K562 (cell line): ENCODE results near the gene OAT. TPM values are rescaled to one million over a fixed set of nuclear protein-coding genes. Genes with fewer than 3 reads are reported as not detected.
A peak's percentile ranks its signal among the peaks of the same experiment; 100 is the strongest.

ENCODE experiments used
- CREB5 ChIP-seq: fragments of 250-450 bp; sonication (Bioruptor Pico); IDR thresholded peaks from 2 replicates; pipeline ENCODE4 v1.5.0; 2020; ENCODE audit warnings: mild to moderate bottlenecking
- HDAC3 ChIP-seq: fragments of 450-650 bp; IDR thresholded peaks from 2 replicates; pipeline ENCODE4 v1.6.1; 2018; ENCODE audit warnings: borderline replicate concordance, mild to moderate bottlenecking, moderate library complexity; ENCODE audit not compliant: partially characterized antibody
- HMGN3 ChIP-seq: IDR thresholded peaks from 2 replicates; pipeline ENCODE4 v1.6.1; 2011; ENCODE audit warnings: borderline replicate concordance, low read depth, mild to moderate bottlenecking, mixed read lengths, low read length; ENCODE audit not compliant: insufficient read length; ENCODE audit errors: extremely low read depth
- MCM2 ChIP-seq: fragments of 450-650 bp; IDR thresholded peaks from 2 replicates; pipeline ENCODE4 v1.6.1; 2017; ENCODE audit warnings: low read depth, mild to moderate bottlenecking
- RAD21 ChIP-seq, 2 experiments: fragments of 250-450 bp in 1 of 2; fragments of 450-650 bp in 1 of 2; sonication (Bioruptor Pico) in 1 of 2; formaldehyde crosslinking in 1 of 2; IDR thresholded peaks in 1 of 2; conservative IDR thresholded peaks in 1 of 2; 2 replicates each; pipeline versions ENCODE4 v1.4.0 to v1.8.0; 2020 to 2022; ENCODE audit warnings: mild to moderate bottlenecking in 2 of 2, moderate library complexity in 1 of 2
- SREBF2 ChIP-seq: sonication (generic); formaldehyde crosslinking; IDR thresholded peaks from 2 replicates; pipeline ENCODE4 v1.4.0; 2020; ENCODE audit warnings: mild to moderate bottlenecking, missing genetic modification reagents
- ZBTB33 ChIP-seq: sonication (generic); formaldehyde crosslinking; IDR thresholded peaks from 2 replicates; pipeline ENCODE4 v1.8.1; 2023; ENCODE audit warnings: mild to moderate bottlenecking, missing genetic modification reagents
- ZNF184 ChIP-seq: sonication (generic); formaldehyde crosslinking; IDR thresholded peaks from 2 replicates; pipeline ENCODE4 v1.5.0; 2020; ENCODE audit warnings: missing genetic modification reagents
- polyA plus RNA-seq, 8 experiments: library from polyadenylated mRNA; depleted of rRNA in 4 of 8; stranded (reverse) in 5 of 8; unstranded in 3 of 8; fragments of >200 nt; fragmentation: Nextera tagmentation in 2 of 8; fragmentation: Illumina TruSeq in 1 of 8; extraction: Ambion mirVana in 2 of 8; extraction: Trizol in 1 of 8; gene quantifications; 2 replicates each; pipeline versions ENCODE4 v1.2.1 to v1.2.3, GENCODE V29; 2011 to 2014; ENCODE audit warnings: inconsistent platforms in 1 of 8, missing spikeins in 1 of 8
- total RNA-seq, 7 experiments: library from RNA; depleted of rRNA in 6 of 7; stranded (reverse); fragments of >200 nt in 6 of 7; fragmentation: Illumina TruSeq in 2 of 7; extraction: Trizol in 2 of 7; gene quantifications; 2 replicates each; pipeline versions ENCODE4 v1.2.1 to v1.2.3, GENCODE V29; 2011 to 2021; ENCODE audit warnings: low replicate concordance in 1 of 7
- TF ChIP-seq, protein P1 (sequence below): sonication (generic); formaldehyde crosslinking; IDR thresholded peaks from 2 replicates; pipeline ENCODE4 v1.8.1; 2023; ENCODE audit warnings: mild to moderate bottlenecking, missing genetic modification reagents, moderate library complexity
- TF ChIP-seq, protein P2 (sequence below): fragments of 450-650 bp; IDR thresholded peaks from 2 replicates; pipeline ENCODE4 v1.6.1; 2017; ENCODE audit warnings: antibody characterized with exemption
- TF ChIP-seq, protein P3 (sequence below), 2 experiments: IDR thresholded peaks in 1 of 2; conservative IDR thresholded peaks in 1 of 2; 2 replicates each; pipeline ENCODE4 v1.6.1; 2016; ENCODE audit warnings: low read depth in 2 of 2, mild to moderate bottlenecking in 1 of 2, missing compliant biosample characterization in 1 of 2, missing genetic modification characterization in 1 of 2, moderate library complexity in 1 of 2
- TF ChIP-seq, protein P4 (sequence below), 3 experiments: IDR thresholded peaks in 2 of 3; conservative IDR thresholded peaks in 1 of 3; 2 replicates each; pipeline ENCODE4 v1.5.1; 2011 to 2012; ENCODE audit warnings: low read length in 3 of 3, mild to moderate bottlenecking in 3 of 3, control low read depth in 2 of 3, improper control_type of control experiment in 1 of 3, inconsistent platforms in 1 of 3, low read depth in 1 of 3, mixed read lengths in 1 of 3, moderate library complexity in 1 of 3; ENCODE audit not compliant: insufficient read depth in 2 of 3

The OAT gene
- total and polyA plus RNA-seq, 9 of the 15 experiments (the other 6 are each of a cell fraction or from before 2014, with no cell fraction given), result 100 to 312 (median 163) TPM

GRCh38 chr10:124354411-124355382 lies 64.0 kb downstream of the OAT start (continued):
- TF ChIP-seq, protein P1, sequence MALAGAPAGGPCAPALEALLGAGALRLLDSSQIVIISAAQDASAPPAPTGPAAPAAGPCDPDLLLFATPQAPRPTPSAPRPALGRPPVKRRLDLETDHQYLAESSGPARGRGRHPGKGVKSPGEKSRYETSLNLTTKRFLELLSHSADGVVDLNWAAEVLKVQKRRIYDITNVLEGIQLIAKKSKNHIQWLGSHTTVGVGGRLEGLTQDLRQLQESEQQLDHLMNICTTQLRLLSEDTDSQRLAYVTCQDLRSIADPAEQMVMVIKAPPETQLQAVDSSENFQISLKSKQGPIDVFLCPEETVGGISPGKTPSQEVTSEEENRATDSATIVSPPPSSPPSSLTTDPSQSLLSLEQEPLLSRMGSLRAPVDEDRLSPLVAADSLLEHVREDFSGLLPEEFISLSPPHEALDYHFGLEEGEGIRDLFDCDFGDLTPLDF (CRISPR knock-in tag), result no peak
- no peak for TF ChIP-seq ZNF184 (CRISPR knock-in tag)
- no peak for TF ChIP-seq MCM2
- no peak for TF ChIP-seq ZBTB33 (CRISPR knock-in tag)
- TF ChIP-seq, protein P2, sequence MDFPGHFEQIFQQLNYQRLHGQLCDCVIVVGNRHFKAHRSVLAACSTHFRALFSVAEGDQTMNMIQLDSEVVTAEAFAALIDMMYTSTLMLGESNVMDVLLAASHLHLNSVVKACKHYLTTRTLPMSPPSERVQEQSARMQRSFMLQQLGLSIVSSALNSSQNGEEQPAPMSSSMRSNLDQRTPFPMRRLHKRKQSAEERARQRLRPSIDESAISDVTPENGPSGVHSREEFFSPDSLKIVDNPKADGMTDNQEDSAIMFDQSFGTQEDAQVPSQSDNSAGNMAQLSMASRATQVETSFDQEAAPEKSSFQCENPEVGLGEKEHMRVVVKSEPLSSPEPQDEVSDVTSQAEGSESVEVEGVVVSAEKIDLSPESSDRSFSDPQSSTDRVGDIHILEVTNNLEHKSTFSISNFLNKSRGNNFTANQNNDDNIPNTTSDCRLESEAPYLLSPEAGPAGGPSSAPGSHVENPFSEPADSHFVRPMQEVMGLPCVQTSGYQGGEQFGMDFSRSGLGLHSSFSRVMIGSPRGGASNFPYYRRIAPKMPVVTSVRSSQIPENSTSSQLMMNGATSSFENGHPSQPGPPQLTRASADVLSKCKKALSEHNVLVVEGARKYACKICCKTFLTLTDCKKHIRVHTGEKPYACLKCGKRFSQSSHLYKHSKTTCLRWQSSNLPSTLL, result no peak
- TF ChIP-seq, protein P3, sequence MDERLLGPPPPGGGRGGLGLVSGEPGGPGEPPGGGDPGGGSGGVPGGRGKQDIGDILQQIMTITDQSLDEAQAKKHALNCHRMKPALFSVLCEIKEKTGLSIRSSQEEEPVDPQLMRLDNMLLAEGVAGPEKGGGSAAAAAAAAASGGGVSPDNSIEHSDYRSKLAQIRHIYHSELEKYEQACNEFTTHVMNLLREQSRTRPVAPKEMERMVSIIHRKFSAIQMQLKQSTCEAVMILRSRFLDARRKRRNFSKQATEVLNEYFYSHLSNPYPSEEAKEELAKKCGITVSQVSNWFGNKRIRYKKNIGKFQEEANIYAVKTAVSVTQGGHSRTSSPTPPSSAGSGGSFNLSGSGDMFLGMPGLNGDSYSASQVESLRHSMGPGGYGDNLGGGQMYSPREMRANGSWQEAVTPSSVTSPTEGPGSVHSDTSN (CRISPR knock-in tag; IDR thresholded peaks at IDR 0.05; ENCODE audit: low read depth), result no peak
- TF ChIP-seq, protein P3 (tag; conservative IDR thresholded peaks at IDR 0.05; ENCODE audit: low read depth), result no peak
- TF ChIP-seq CREB5, result no peak
- TF ChIP-seq HMGN3, result no peak
- TF ChIP-seq HDAC3, result peak; percentile 15
- TF ChIP-seq, protein P4, sequence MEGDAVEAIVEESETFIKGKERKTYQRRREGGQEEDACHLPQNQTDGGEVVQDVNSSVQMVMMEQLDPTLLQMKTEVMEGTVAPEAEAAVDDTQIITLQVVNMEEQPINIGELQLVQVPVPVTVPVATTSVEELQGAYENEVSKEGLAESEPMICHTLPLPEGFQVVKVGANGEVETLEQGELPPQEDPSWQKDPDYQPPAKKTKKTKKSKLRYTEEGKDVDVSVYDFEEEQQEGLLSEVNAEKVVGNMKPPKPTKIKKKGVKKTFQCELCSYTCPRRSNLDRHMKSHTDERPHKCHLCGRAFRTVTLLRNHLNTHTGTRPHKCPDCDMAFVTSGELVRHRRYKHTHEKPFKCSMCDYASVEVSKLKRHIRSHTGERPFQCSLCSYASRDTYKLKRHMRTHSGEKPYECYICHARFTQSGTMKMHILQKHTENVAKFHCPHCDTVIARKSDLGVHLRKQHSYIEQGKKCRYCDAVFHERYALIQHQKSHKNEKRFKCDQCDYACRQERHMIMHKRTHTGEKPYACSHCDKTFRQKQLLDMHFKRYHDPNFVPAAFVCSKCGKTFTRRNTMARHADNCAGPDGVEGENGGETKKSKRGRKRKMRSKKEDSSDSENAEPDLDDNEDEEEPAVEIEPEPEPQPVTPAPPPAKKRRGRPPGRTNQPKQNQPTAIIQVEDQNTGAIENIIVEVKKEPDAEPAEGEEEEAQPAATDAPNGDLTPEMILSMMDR (IDR thresholded peaks at IDR 0.05 in 2 of 3, conservative IDR thresholded peaks at IDR 0.05 in 1 of 3; ENCODE audit: insufficient read depth in 2 of 3, low read depth in 1 of 3, low read length in 3 of 3), result no peak
- no peak for TF ChIP-seq RAD21 (CRISPR knock-in tag; conservative IDR thresholded peaks at IDR 0.05 in 1 of 2, IDR thresholded peaks at IDR 0.05 in 1 of 2)
- no peak for TF ChIP-seq SREBF2
